H1 (cell line): ENCODE data around the gene TSHZ2. TPM values are rescaled to one million over a fixed set of nuclear protein-coding genes. Genes with fewer than 3 reads are reported as not detected.

ENCODE experiments used
- CTCF ChIA-PET: fragments of 300-600 bp; sonication (Branson Sonifier 250); formaldehyde crosslinking; loops from one replicate; lab custom pipeline; 2021; ENCODE audit not compliant: partially characterized antibody; lab: Charles Lee
- POLR2A ChIA-PET: fragments of 300-600 bp; sonication (Branson Sonifier 250); formaldehyde crosslinking; loops from one replicate; lab custom pipeline; 2021; ENCODE audit warnings: inconsistent platforms; ENCODE audit not compliant: partially characterized antibody; lab: Charles Lee
- DNase-seq, 2 experiments: peaks; one replicate each; pipeline versions ENCODE4 v3.0.0 to v3.0.0-alpha.2; 2010 to 2022; ENCODE audit warnings: low spot score in 2 of 2, low read depth in 1 of 2, mixed read lengths in 1 of 2
- FAIRE-seq: peaks from 2 replicates; lab custom pipeline; 2011; peaks lifted over from hg19 to GRCh38; lab: Jason Lieb, UNC
- H2AFZ ChIP-seq: 2 replicates; pipeline ENCODE4 v1.8.1; 2012; ENCODE audit warnings: low read length, inconsistent platforms
- H2AK5ac ChIP-seq: 2 replicates; pipeline ENCODE4 v1.6.1; 2013; ENCODE audit warnings: low read depth, low read length
- H2BK120ac ChIP-seq: replicated peaks from 2 replicates; pipeline ENCODE3; 2013; ENCODE audit warnings: low read depth, low read length, inconsistent platforms
- H2BK12ac ChIP-seq: 2 replicates; pipeline ENCODE4 v1.6.1; 2013; ENCODE audit warnings: low read depth, low read length
- H2BK15ac ChIP-seq: 2 replicates; pipeline ENCODE4 v1.6.1; 2013; ENCODE audit warnings: low read length
- H2BK20ac ChIP-seq: 2 replicates; pipeline ENCODE4 v1.6.1; 2013; ENCODE audit warnings: low read length
- H2BK5ac ChIP-seq: 2 replicates; pipeline ENCODE4 v1.6.1; 2013; ENCODE audit warnings: low read depth, low read length
- H3K14ac ChIP-seq: 2 replicates; pipeline ENCODE4 v1.6.1; 2013; ENCODE audit warnings: inconsistent platforms; ENCODE audit not compliant: insufficient read length
- H3K18ac ChIP-seq: 2 replicates; pipeline ENCODE4 v1.6.1; 2013; ENCODE audit warnings: low read length; ENCODE audit errors: extremely low read depth
- H3K23ac ChIP-seq: 2 replicates; pipeline ENCODE4 v1.6.1; 2013; ENCODE audit warnings: inconsistent platforms; ENCODE audit not compliant: insufficient read length
- H3K23me2 ChIP-seq: 2 replicates; pipeline ENCODE4 v1.6.1; 2013; ENCODE audit warnings: low read depth, low read length
- H3K27ac ChIP-seq: 2 replicates; pipeline ENCODE4 v1.6.1; 2011; ENCODE audit warnings: low read depth, low read length, inconsistent platforms
- H3K27me3 ChIP-seq, 4 experiments: replicated peaks in 1 of 4; 1 replicate in 1 of 4; 2 replicates in 3 of 4; pipeline versions ENCODE4 v1.6.1 to v1.8.1; 2011 to 2013; ENCODE audit warnings: low read length in 3 of 4, mild to moderate bottlenecking in 3 of 4, inconsistent platforms in 2 of 4, mixed read lengths in 2 of 4, moderate library complexity in 1 of 4; ENCODE audit not compliant: control insufficient read depth in 3 of 4, insufficient read depth in 3 of 4; ENCODE audit errors: extremely low read depth in 1 of 4
- H3K36me3 ChIP-seq, 4 experiments: 2 replicates each; pipeline versions ENCODE4 v1.6.1 to v1.8.1; 2011 to 2013; ENCODE audit warnings: mild to moderate bottlenecking in 4 of 4, low read length in 3 of 4, moderate library complexity in 2 of 4, control low read depth in 1 of 4, inconsistent platforms in 1 of 4; ENCODE audit not compliant: insufficient read depth in 4 of 4, control insufficient read depth in 2 of 4
- H3K4ac ChIP-seq: replicated peaks from 2 replicates; pipeline ENCODE3; 2013; ENCODE audit warnings: low read length, low read depth, mixed read lengths, inconsistent platforms; ENCODE audit not compliant: insufficient read length
- H3K4me1 ChIP-seq, 4 experiments: replicated peaks in 1 of 4; 1 replicate in 1 of 4; 2 replicates in 3 of 4; pipeline versions ENCODE4 v1.6.1 to v1.8.1; 2011 to 2013; ENCODE audit warnings: low read length in 3 of 4, inconsistent platforms in 2 of 4, mixed read lengths in 1 of 4; ENCODE audit not compliant: insufficient read depth in 4 of 4, control insufficient read depth in 3 of 4
- H3K4me2 ChIP-seq, 2 experiments: 2 replicates each; pipeline versions ENCODE4 v1.6.1 to v1.8.1; 2011 to 2013; ENCODE audit warnings: low read depth in 2 of 2, low read length in 2 of 2, control low read depth in 1 of 2, inconsistent platforms in 1 of 2, mild to moderate bottlenecking in 1 of 2; ENCODE audit not compliant: insufficient read depth in 1 of 2
- H3K4me3 ChIP-seq, 4 experiments: fragments of 200-600, 300-600 bp in 1 of 4; sonication (generic), shearing (Covaris generic), sonication (Bioruptor Twin) in 1 of 4; 2 replicates each; pipeline versions ENCODE4 v1.5.1 to v1.8.1; 2011 to 2016; ENCODE audit warnings: low read length in 4 of 4, low read depth in 3 of 4, control low read depth in 2 of 4, inconsistent platforms in 2 of 4, mild to moderate bottlenecking in 2 of 4, mixed read lengths in 1 of 4, moderate library complexity in 1 of 4; ENCODE audit not compliant: insufficient read depth in 2 of 4; ENCODE audit errors: extremely low read depth in 1 of 4
- H3K56ac ChIP-seq: replicated peaks from 2 replicates; pipeline ENCODE3; 2013; ENCODE audit warnings: low read depth, mild to moderate bottlenecking, mixed read lengths, low read length, inconsistent platforms; ENCODE audit not compliant: insufficient read length
- H3K79me1 ChIP-seq: 2 replicates; pipeline ENCODE4 v1.6.1; 2013; ENCODE audit warnings: low read depth, low read length, control low read depth
- H3K79me2 ChIP-seq, 2 experiments: 2 replicates each; pipeline versions ENCODE4 v1.6.1 to v1.8.1; 2012 to 2013; ENCODE audit warnings: low read length in 2 of 2, mild to moderate bottlenecking in 2 of 2, inconsistent platforms in 1 of 2; ENCODE audit not compliant: insufficient read depth in 2 of 2, control insufficient read depth in 1 of 2
- H3K9ac ChIP-seq, 4 experiments: replicated peaks in 1 of 4; 1 replicate in 1 of 4; 2 replicates in 3 of 4; pipeline versions ENCODE4 v1.6.1 to v1.8.1; 2011 to 2013; ENCODE audit warnings: low read depth in 3 of 4, low read length in 3 of 4, control low read depth in 2 of 4, mild to moderate bottlenecking in 2 of 4, moderate library complexity in 2 of 4, inconsistent platforms in 1 of 4; ENCODE audit errors: extremely low read depth in 1 of 4
- H3K9me3 ChIP-seq, 2 experiments: 2 replicates each; pipeline versions ENCODE4 v1.6.1 to v1.8.1; 2012 to 2013; ENCODE audit warnings: mild to moderate bottlenecking in 2 of 2, moderate library complexity in 2 of 2, control low read depth in 1 of 2, inconsistent platforms in 1 of 2, low read depth in 1 of 2, low read length in 1 of 2, mixed read lengths in 1 of 2; ENCODE audit not compliant: insufficient read depth in 2 of 2
- H4K20me1 ChIP-seq, 2 experiments: replicated peaks in 1 of 2; 2 replicates each; pipeline versions ENCODE3 to v1.8.1; 2011 to 2013; ENCODE audit warnings: inconsistent platforms in 2 of 2, low read length in 2 of 2, mild to moderate bottlenecking in 1 of 2; ENCODE audit not compliant: insufficient read depth in 2 of 2, control insufficient read depth in 1 of 2
- H4K5ac ChIP-seq: 2 replicates; pipeline ENCODE4 v1.6.1; 2013; ENCODE audit warnings: low read length, low read depth, mixed read lengths, inconsistent platforms; ENCODE audit not compliant: insufficient read length
- H4K8ac ChIP-seq: 2 replicates; pipeline ENCODE4 v1.8.0; 2013; ENCODE audit warnings: mild to moderate bottlenecking, moderate library complexity, low read length, inconsistent platforms; ENCODE audit not compliant: insufficient read depth; ENCODE audit errors: extremely low read depth
- H4K91ac ChIP-seq: replicated peaks from 2 replicates; pipeline ENCODE3; 2013; ENCODE audit warnings: low read length, mixed read lengths, inconsistent platforms; ENCODE audit not compliant: insufficient read length
- NANOG ChIP-seq: IDR thresholded peaks from 2 replicates; pipeline ENCODE4 v1.6.1; 2011; ENCODE audit warnings: low read length, low read depth, mild to moderate bottlenecking, inconsistent platforms; ENCODE audit not compliant: insufficient read depth, poor library complexity, severe bottlenecking
- TCF12 ChIP-seq: IDR thresholded peaks from 2 replicates; pipeline ENCODE4 v1.6.1; 2011; ENCODE audit warnings: low read depth, mild to moderate bottlenecking, low read length
- WGBS, 2 experiments: shearing (Covaris generic) in 1 of 2; methylation state at CpG; one replicate each; pipeline versions ENCODE4 v1.1.6 to v1.1.7; 2013 to 2015; ENCODE audit warnings: low lambda C conversion rate in 2 of 2, mixed read lengths in 2 of 2, inconsistent platforms in 1 of 2, low coverage in 1 of 2, missing lambda C conversion rate in 1 of 2; ENCODE audit not compliant: insufficient replicate concordance in 2 of 2, insufficient coverage in 1 of 2, insufficient read length in 1 of 2; ENCODE audit errors: extremely low coverage in 1 of 2, missing lambda C conversion rate in 1 of 2; 5-methylcytosine and 5-hydroxymethylcytosine counted together
- polyA plus RNA-seq, 7 experiments: library from polyadenylated mRNA; depleted of rRNA in 3 of 7; stranded (reverse) in 5 of 7; unstranded in 2 of 7; fragments of >200 nt in 5 of 7; fragments of 200-250 nt in 2 of 7; gene quantifications; 1 replicate in 5 of 7; 2 replicates in 1 of 7; 4 replicates in 1 of 7; pipeline versions ENCODE4 v1.2.1 to v1.2.3, GENCODE V29; 2011 to 2013; ENCODE audit warnings: missing spikeins in 2 of 7, mixed read lengths in 2 of 7
- total RNA-seq: library from RNA; stranded (reverse); fragmentation: NEBNext Ultra II Directional; extraction: Animal tissue kit (Norgen Biotek cat#: 25700); gene quantifications from 2 replicates; pipeline ENCODE4 v1.2.1, GENCODE V29; 2021

Gene TSHZ2
- total and polyA plus RNA-seq, 2 of the 8 experiments (the other 6 are each of a cell fraction or from before 2014, with no cell fraction given) = 0.14 to 0.30 TPM

DNA sequence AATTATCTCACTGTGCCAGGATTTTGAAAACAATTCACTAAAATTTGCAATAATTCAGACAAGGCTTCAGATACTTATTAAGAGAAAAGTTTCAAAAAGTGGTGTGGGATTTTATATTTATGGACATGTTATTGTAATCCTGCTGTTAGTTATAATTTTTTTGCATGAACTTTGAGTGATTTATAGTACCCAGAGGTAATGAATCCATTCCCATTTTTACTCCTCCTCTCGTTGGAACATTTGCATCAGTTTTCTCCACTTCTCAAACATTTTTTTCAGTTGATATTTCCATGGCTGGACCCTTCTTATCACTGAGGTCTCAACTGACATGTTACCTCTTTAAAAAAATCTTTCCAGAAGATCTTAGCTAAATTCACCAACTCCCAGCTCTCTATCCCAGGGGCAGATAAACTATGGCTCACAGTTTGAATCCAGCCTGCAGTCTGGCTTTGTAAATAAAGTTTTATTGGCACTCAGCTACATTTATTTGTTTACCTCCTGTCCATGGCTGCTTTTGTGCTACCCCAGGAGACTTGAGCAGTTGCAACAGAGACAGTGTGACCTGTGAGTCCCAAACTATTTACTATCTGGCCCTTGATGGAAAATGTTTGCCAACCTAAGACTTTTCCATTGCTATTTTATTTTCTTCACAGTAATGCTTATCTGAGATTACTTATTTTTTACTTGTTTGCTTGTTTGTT is 83.4 kb downstream of the TSHZ2 start:
- CTCF ChIA-PET = interaction anchor here (1.3 kb wide), 1 partner anchor 9 kb away, joined by 3 read pairs; no protein-coding TSS in a partner anchor
- H4K5ac ChIP-seq = no peak overlapping the region
- no peak overlapping the region for H3K56ac ChIP-seq
- H3K4me3 ChIP-seq = no peak overlapping the region
- no peak overlapping the region for H4K91ac ChIP-seq
- no peak overlapping the region for H3K14ac ChIP-seq
- H3K79me1 ChIP-seq = no peaks in the 10 kb centered on the region
- no peaks in the 10 kb centered on the region for H3K4me1 ChIP-seq
- no peak overlapping the region for H2BK20ac ChIP-seq
- no peaks in the 10 kb centered on the region for H3K79me2 ChIP-seq
- 95% methylated on average over 1 of the region's 1 CpG; no CpG with 5 or more reads in 1 of the 2 experiments for whole genome bisulfite sequencing, 2 experiments
- no peaks in the 10 kb centered on the region for H4K20me1 ChIP-seq
- H2BK120ac ChIP-seq = no peak overlapping the region
- peaks cover 2% of the 10 kb centered on the region; the same call in 1 of the 2 replicates for H3K23me2 ChIP-seq
- no peak overlapping the region for H3K4me2 ChIP-seq
- POLR2A ChIA-PET = no interaction called here
- H2AK5ac ChIP-seq = no peak overlapping the region
- no peaks in the 10 kb centered on the region for H3K9me3 ChIP-seq
- DNase-seq (no peak), FAIRE-seq (no peak)
- H2BK15ac ChIP-seq = no peak overlapping the region
- H3K27ac ChIP-seq = no peak overlapping the region
- H2BK5ac ChIP-seq = no peak overlapping the region
- no peaks in the 10 kb centered on the region for H3K27me3 ChIP-seq
- H2AFZ ChIP-seq = no peak overlapping the region
- no peak overlapping the region for H3K9ac ChIP-seq
- H3K23ac ChIP-seq = no peak overlapping the region
- H3K36me3 ChIP-seq = no peaks in the 10 kb centered on the region
- no peak overlapping the region for H3K18ac ChIP-seq
- H3K4ac ChIP-seq = no peak overlapping the region
- no peak overlapping the region for H2BK12ac ChIP-seq
- no peak overlapping the region for H4K8ac ChIP-seq
- no peak for TF ChIP-seq TCF12
- no peak for TF ChIP-seq NANOG
